ENCODE data around the gene ATRNL1. TPM values are rescaled to one million over a fixed set of nuclear protein-coding genes. Genes with fewer than 3 reads are reported as not detected.

Gene ATRNL1
- total RNA-seq, 2 experiments from 2014 or later, result 0.41 to 1.0 TPM

- Mint-ChIP-seq H3K4me1 (no peaks in the 10 kb centered on the region), H3K9me3 (no peaks in the 10 kb centered on the region), H3K4me3 (no peak overlapping the region), H3K36me3 (no peaks in the 10 kb centered on the region), H3K27ac (no peak overlapping the region), H3K27me3 (peaks cover 4% of the 10 kb centered on the region)
- no peak for DNase-seq
These were observed 863.3 kb downstream of the ATRNL1 start for GRCh38 chr10:115956225-115957011.

GRCh38 chr10:115957012-115957399 lies 863.8 kb downstream of the ATRNL1 start:
- Mint-ChIP-seq H3K36me3 (no peaks in the 10 kb centered on the region), H3K27ac (no peak overlapping the region), H3K27me3 (peaks cover 4% of the 10 kb centered on the region), H3K4me3 (no peak overlapping the region), H3K9me3 (no peaks in the 10 kb centered on the region), H3K4me1 (no peaks in the 10 kb centered on the region)
- no peak for DNase-seq

- Mint-ChIP-seq H3K27me3 (peaks cover 4% of the 10 kb centered on the region), H3K9me3 (no peaks in the 10 kb centered on the region), H3K4me3 (no peak overlapping the region), H3K36me3 (no peaks in the 10 kb centered on the region), H3K27ac (no peak overlapping the region), H3K4me1 (no peaks in the 10 kb centered on the region)
- DNase-seq, result no peak
These were observed 864.7 kb downstream of the ATRNL1 start for GRCh38 chr10:115957786-115958442.

GRCh38 chr10:115963848-115964247 lies 870.7 kb downstream of the ATRNL1 start:
- Mint-ChIP-seq H3K36me3 (no peaks in the 10 kb centered on the region), H3K4me1 (no peaks in the 10 kb centered on the region), H3K27me3 (peaks cover 4% of the 10 kb centered on the region), H3K27ac (no peak overlapping the region), H3K4me3 (no peak overlapping the region), H3K9me3 (no peaks in the 10 kb centered on the region)
- no peak for DNase-seq

GRCh38 chr10:115964827-115965226 lies 871.7 kb downstream of the ATRNL1 start:
- peaks cover 4% of the 10 kb centered on the region for H3K27me3 Mint-ChIP-seq
- no peaks in the 10 kb centered on the region for H3K36me3 Mint-ChIP-seq
- H3K9me3 Mint-ChIP-seq, result no peaks in the 10 kb centered on the region
- DNase-seq, result no peak
- no peak overlapping the region for H3K4me3 Mint-ChIP-seq
- no peaks in the 10 kb centered on the region for H3K4me1 Mint-ChIP-seq
- no peak overlapping the region for H3K27ac Mint-ChIP-seq

- Mint-ChIP-seq H3K27ac (no peak overlapping the region), H3K27me3 (peaks cover 4% of the 10 kb centered on the region), H3K4me3 (no peak overlapping the region), H3K36me3 (no peaks in the 10 kb centered on the region), H3K4me1 (no peaks in the 10 kb centered on the region), H3K9me3 (no peaks in the 10 kb centered on the region)
- DNase-seq, result no peak
These were observed 872.2 kb downstream of the ATRNL1 start for GRCh38 chr10:115965376-115965775.

- Mint-ChIP-seq H3K27me3 (no peaks in the 10 kb centered on the region), H3K4me3 (no peak overlapping the region), H3K9me3 (no peaks in the 10 kb centered on the region), H3K36me3 (no peaks in the 10 kb centered on the region), H3K27ac (no peak overlapping the region), H3K4me1 (no peaks in the 10 kb centered on the region)
- DNase-seq, result no peak
These were observed 875.1 kb downstream of the ATRNL1 start for GRCh38 chr10:115968236-115968635.

GRCh38 chr10:115969591-115969990 lies 876.4 kb downstream of the ATRNL1 start:
- DNase-seq, result no peak
- no peak overlapping the region for H3K4me3 Mint-ChIP-seq
- no peaks in the 10 kb centered on the region for H3K36me3 Mint-ChIP-seq
- H3K4me1 Mint-ChIP-seq, result no peaks in the 10 kb centered on the region
- no peak overlapping the region for H3K27ac Mint-ChIP-seq
- H3K27me3 Mint-ChIP-seq, result no peaks in the 10 kb centered on the region
- peaks cover 1% of the 10 kb centered on the region for H3K9me3 Mint-ChIP-seq

- Mint-ChIP-seq H3K4me3 (no peak overlapping the region), H3K27ac (no peak overlapping the region), H3K27me3 (no peaks in the 10 kb centered on the region), H3K4me1 (no peaks in the 10 kb centered on the region), H3K9me3 (peaks cover 1% of the 10 kb centered on the region), H3K36me3 (no peaks in the 10 kb centered on the region)
- no peak for DNase-seq
These were observed 878.8 kb downstream of the ATRNL1 start for GRCh38 chr10:115971921-115972320.

- peaks cover 1% of the 10 kb centered on the region for H3K9me3 Mint-ChIP-seq
- H3K4me3 Mint-ChIP-seq, result no peak overlapping the region
- H3K4me1 Mint-ChIP-seq, result no peaks in the 10 kb centered on the region
- no peaks in the 10 kb centered on the region for H3K27me3 Mint-ChIP-seq
- no peak for DNase-seq
- no peak overlapping the region for H3K27ac Mint-ChIP-seq
- H3K36me3 Mint-ChIP-seq, result no peaks in the 10 kb centered on the region
These were observed 879.3 kb downstream of the ATRNL1 start for GRCh38 chr10:115972426-115972825.

GRCh38 chr10:115974351-115974750 lies 881.2 kb downstream of the ATRNL1 start:
- H3K9me3 Mint-ChIP-seq, result peaks cover 1% of the 10 kb centered on the region
- H3K4me1 Mint-ChIP-seq, result no peaks in the 10 kb centered on the region
- H3K4me3 Mint-ChIP-seq, result no peak overlapping the region
- H3K36me3 Mint-ChIP-seq, result no peaks in the 10 kb centered on the region
- no peaks in the 10 kb centered on the region for H3K27me3 Mint-ChIP-seq
- no peak for DNase-seq
- H3K27ac Mint-ChIP-seq, result no peak overlapping the region

- DNase-seq, result no peak
- no peaks in the 10 kb centered on the region for H3K36me3 Mint-ChIP-seq
- H3K4me1 Mint-ChIP-seq, result no peaks in the 10 kb centered on the region
These were observed 881.8 kb downstream of the ATRNL1 start for GRCh38 chr10:115974816-115975430.

GRCh38 chr10:115975506-115975905 lies 882.3 kb downstream of the ATRNL1 start:
- Mint-ChIP-seq H3K4me1 (no peaks in the 10 kb centered on the region), H3K4me3 (no peak overlapping the region), H3K36me3 (no peaks in the 10 kb centered on the region), H3K9me3 (peaks cover 1% of the 10 kb centered on the region), H3K27me3 (no peaks in the 10 kb centered on the region), H3K27ac (no peak overlapping the region)
- DNase-seq, result no peak

More at GRCh38 chr10:115974816-115975430, 881.8 kb downstream of the ATRNL1 start:
- Mint-ChIP-seq H3K27me3 (no peaks in the 10 kb centered on the region), H3K4me3 (no peak overlapping the region), H3K9me3 (peaks cover 1% of the 10 kb centered on the region), H3K27ac (no peak overlapping the region)

- Mint-ChIP-seq H3K9me3 (peaks cover 1% of the 10 kb centered on the region), H3K4me3 (no peak overlapping the region), H3K27me3 (no peaks in the 10 kb centered on the region), H3K36me3 (no peaks in the 10 kb centered on the region), H3K4me1 (no peaks in the 10 kb centered on the region), H3K27ac (no peak overlapping the region)
- no peak for DNase-seq
These were observed 883.2 kb downstream of the ATRNL1 start for GRCh38 chr10:115976342-115976741.

GRCh38 chr10:115977855-115978254 lies 884.7 kb downstream of the ATRNL1 start:
- no peak for DNase-seq
- H3K9me3 Mint-ChIP-seq, result peaks cover 1% of the 10 kb centered on the region
- H3K4me1 Mint-ChIP-seq, result no peaks in the 10 kb centered on the region
- H3K27ac Mint-ChIP-seq, result no peak overlapping the region
- H3K27me3 Mint-ChIP-seq, result no peaks in the 10 kb centered on the region
- no peaks in the 10 kb centered on the region for H3K36me3 Mint-ChIP-seq
- no peak overlapping the region for H3K4me3 Mint-ChIP-seq

All from activated naive CD8-positive, alpha-beta T cell treated with anti-CD3 and anti-CD28 coated beads for 36 hours (primary cell).